Neural progenitor cell (in vitro differentiated cells): ENCODE measurements around the gene RAMAC.

Experiments used
- CTCF ChIP-seq: fragments of 200-600 bp; sonication (generic); IDR thresholded peaks from 2 replicates; pipeline ENCODE4 v1.5.1; 2017; ENCODE audit warnings: antibody characterized with exemption, mild to moderate bottlenecking
- EZH2 ChIP-seq: fragments of 200-600 bp; sonication (generic); IDR thresholded peaks from 2 replicates; pipeline ENCODE4 v1.6.1; 2017; ENCODE audit warnings: antibody characterized with exemption, mild to moderate bottlenecking, moderate library complexity
- EZH2phosphoT487 ChIP-seq: fragments of 200-600 bp; sonication (generic); IDR thresholded peaks from 2 replicates; pipeline ENCODE4 v1.6.1; 2017; ENCODE audit warnings: antibody characterized with exemption

GRCh38 chr15:82950746-82951370 is 35.2 kb upstream of the RAMAC start:
- TF ChIP-seq EZH2phosphoT487, result no peak
- TF ChIP-seq EZH2, result no peak
- no peak for TF ChIP-seq CTCF
